DMS114 treated with DMSO at 0.1 percent for 48 hours (cell line): Measurements from ENCODE around the gene AUTS2.

Experiments
- DNase-seq: peaks from one replicate; lab custom pipeline; 2025; ENCODE audit not compliant: unreplicated experiment; lab: John Stamatoyannopoulos, UW

AUTS2 gene

GRCh38 chr7:69754476-69754875, 156.2 kb downstream of the AUTS2 start:
- no peak for DNase-seq

GRCh38 chr7:69756235-69756634, 158.0 kb downstream of the AUTS2 start:
- DNase-seq, result no peak

DNA sequence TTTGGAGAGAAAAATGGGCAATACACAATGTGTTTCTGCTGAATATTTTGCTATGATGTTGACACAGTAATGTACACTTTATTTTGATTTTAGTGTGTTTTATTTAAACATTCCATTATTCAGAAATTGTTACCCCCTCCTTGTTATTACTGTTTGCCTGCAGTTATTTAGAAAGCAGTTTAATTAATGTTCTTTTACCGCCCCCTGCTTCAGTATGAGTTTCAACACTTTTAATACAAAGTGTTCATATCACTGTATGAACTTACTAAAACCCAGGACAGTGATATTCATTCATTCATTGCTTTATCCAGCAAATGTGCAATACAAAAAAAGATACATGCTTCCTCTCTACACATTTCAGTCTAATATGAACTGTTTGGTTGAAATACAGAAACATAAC, 159.3 kb downstream of the AUTS2 start:
- no peak for DNase-seq

GRCh38 chr7:69757981-69758430, 159.7 kb downstream of the AUTS2 start:
- DNase-seq, result no peak

DNA sequence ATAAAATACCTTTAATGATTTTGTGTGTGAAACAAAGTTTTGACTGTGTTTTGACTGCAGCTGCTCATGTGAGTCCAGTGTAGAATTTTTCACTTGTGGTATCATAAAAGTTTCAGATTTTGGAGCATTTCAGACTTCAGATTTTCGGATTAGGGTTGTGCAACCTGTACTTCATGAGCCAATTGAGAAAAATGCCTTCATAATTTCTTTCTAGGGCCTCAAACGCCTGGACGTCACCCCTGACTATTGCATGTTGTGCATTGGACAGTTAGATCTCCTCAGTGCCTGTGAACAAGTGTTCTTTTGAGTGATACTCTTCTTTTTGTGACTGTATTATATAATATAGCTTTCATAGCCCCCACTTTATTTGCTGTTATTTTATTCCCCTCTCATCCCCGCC, 161.1 kb downstream of the AUTS2 start:
- no peak for DNase-seq

GRCh38 chr7:69761290-69761922, 163.1 kb downstream of the AUTS2 start:
- DNase-seq, result no peak

- no peak for DNase-seq
These were observed 164.6 kb downstream of the AUTS2 start for GRCh38 chr7:69762821-69763352.

DNA sequence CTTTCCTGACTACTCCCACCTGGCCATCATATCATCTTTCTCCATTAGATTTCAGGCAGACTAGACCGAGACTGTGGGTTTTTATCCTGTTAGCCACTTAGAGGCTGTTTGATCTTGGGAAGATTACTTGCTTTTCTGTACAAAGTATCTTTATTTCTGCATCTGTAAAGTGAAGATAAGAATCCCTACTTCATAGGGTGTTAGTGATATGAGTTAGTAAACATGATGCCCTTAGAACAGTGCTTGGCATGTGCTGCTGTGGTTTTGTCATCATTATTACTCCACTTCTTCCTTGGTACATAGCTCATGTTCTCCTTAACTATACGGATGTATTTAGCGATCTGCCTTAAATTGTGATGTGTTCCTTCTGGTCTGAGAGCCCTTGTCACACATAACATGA, 165.2 kb downstream of the AUTS2 start:
- DNase-seq, result no peak

DNA sequence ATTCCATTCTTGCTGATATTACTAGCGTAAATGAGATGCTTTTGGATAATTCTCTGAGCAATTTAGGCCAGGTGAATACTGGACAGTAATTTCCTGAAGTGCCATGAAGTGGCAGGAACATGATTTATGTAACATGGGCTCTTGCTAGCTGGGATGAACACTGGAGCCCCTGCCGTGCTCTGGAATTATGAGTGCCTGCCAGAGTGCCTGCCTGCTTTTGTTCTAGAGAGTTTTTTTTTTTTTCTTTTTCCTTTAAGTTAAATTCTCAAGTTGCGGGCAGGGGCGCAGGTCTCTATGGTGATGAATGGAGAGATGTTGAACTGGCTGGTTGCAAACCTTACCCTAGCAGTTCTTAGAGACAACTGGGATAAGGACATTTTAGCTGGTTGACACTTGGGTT, 165.9 kb downstream of the AUTS2 start:
- no peak for DNase-seq

DNA sequence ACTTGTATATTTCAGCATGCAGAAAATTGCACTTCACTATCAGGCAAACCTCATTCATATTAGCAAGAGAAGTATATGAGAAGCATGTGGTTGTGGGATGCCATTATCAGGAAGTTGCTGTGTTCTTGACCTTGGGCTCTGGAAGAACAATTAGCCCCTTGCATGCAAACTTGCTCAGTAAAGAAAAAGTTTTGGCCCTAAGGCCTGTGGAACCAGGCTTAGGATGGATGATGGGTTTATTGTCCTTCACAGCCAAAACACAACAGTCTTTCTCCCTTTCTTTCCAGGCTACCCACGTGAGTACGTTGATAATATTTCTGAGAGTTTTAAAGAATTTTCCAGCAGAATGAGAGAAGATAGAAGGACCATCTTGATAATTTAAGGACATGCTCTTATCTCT, 166.4 kb downstream of the AUTS2 start:
- DNase-seq, result no peak

DNA sequence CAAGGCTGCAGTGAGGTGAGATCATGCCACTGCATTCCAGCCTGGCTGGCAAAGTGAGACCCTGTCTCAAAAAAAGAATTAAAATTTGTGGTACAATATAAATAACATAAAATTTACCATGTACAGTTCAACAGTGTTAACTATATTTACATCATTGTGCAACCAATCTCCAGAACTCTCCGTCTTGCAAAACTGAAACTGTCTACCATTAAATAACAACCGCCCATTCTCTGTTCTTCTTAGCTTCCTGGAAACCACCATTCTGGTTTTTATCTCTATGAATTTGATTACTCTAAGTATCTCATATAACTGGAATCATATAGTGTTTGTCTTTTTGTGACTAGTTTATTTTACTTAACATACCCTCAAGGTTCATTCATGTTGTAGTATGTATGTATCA, 167.6 kb downstream of the AUTS2 start:
- DNase-seq, result no peak

DNA sequence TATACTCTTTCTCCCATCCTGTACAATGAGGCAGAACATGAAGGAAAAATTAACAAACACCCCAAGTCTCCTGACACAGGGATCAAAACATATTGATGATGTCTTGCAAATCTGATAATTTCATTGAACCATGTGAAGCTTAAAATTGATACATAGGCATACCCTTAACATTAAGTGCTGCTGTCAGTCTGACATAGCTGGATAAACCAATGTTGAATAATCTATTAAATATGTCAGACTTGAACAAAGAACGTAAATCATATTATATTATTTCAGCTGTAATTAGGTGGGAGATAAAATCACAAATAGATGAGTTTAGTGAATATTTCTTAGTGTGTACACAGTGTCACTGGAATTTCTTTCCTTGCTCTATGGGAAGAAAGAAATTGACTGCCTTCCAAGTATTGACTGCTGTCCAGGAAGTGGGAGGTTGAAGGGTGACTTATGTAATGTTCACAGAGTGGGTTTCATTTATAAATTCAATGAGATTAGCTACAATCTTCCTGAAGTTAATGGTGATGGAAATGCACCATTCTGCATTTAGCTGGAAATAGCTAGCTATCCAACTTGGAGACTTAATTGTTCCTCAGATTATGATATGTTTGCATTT, 170.8 kb downstream of the AUTS2 start:
- DNase-seq, result no peak

- no peak for DNase-seq
These were observed 171.6 kb downstream of the AUTS2 start for GRCh38 chr7:69769826-69770225.

DNA sequence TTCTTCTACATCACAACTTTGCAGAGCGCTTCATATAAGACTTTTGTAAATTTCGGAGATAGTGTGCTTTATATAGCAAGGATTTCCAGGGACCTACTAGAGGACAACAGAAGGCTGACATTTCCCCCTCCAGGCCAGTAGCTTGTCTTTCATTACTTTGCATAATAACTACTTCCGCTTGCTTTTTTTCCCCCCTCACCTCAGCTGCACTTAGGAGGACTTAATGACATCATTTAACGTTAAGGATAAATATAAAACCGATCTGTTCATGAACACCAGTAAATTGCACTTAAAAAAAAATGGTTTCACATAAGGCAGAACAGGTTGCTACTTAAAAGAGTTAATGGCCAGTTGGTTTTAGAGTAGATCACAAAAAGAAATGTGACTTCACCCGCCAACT, 172.3 kb downstream of the AUTS2 start:
- no peak for DNase-seq

GRCh38 chr7:69772718-69773436, 174.6 kb downstream of the AUTS2 start:
- DNase-seq, result no peak

GRCh38 chr7:69773535-69774225, 175.4 kb downstream of the AUTS2 start:
- no peak for DNase-seq

DNA sequence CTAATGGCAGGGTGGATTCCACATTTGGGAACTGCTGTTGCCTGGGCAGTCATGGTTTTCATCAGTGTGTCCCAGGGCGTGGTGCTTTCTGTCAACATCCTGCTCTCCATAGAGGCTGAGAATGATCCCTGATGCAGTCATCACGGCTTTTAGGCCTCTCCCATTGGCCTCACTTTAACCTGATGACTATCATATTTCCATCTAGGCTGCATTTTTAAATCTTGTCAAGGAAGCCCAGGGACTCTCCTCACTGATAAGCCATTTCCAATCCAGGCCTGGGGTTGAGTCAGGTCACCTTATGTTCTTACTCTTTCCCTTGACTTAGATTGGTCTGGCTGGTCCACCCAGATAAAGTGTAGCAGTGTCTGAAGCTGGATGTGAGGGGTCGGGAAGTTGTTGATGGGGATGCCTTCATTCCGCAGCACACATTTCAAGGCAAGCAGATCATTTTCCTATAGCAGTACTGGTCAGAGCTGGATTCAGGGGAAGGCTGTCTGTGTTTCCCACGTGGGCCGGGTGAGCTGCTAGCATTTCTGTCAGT, 177.0 kb downstream of the AUTS2 start:
- DNase-seq, result no peak

DNA sequence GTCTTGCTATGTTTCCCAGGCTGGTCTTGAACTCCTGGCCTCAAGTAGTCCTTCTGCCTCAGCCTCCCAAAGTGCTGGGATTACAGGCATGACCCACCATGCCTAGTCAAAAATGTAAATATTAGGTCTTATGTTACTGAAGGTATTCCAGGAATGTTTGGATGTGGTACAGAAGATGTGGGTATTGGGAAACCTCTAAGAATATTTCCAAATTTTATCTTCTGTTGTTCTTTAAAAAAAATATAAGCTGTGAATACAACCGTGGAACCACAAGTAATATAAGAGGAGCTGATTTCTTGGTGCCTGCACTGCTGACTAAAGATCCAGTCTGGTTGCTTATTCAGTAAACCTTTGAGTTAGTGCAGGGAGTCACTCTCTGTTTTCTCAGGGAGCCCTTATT, 178.3 kb downstream of the AUTS2 start:
- no peak for DNase-seq

DNA sequence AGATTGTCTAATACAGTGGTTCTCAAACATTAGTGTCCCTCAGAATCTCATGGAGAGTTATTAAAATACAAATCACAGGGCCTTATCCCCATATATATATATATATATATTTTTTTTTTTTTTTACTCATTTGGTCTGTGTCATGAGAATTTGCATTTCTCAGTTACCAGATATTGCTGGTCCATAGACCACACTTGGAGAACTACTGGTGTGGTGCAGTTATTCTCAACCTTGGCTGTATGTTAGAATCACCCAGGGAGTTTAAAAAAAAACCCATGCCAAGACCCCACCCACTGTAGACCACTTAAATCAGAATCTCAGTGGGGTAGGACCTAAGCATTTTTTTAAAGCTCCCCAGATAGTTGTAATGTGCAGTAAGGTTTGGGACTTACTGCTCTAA, 179.9 kb downstream of the AUTS2 start:
- DNase-seq, result no peak

- no peak for DNase-seq
These were observed 182.1 kb downstream of the AUTS2 start for GRCh38 chr7:69780379-69780778.

GRCh38 chr7:69781412-69781846, 183.2 kb downstream of the AUTS2 start:
- DNase-seq, result no peak
